HG03039 (cell line): ENCODE results near the gene IL17RB.

ENCODE experiments used
- ATAC-seq: cut with Tn5 transposase; IDR thresholded peaks from one replicate; pipeline ENCODE4 v1.9.1; 2021; ENCODE audit warnings: mild to moderate bottlenecking, moderate library complexity; ENCODE audit not compliant: unreplicated experiment

The IL17RB gene

DNA sequence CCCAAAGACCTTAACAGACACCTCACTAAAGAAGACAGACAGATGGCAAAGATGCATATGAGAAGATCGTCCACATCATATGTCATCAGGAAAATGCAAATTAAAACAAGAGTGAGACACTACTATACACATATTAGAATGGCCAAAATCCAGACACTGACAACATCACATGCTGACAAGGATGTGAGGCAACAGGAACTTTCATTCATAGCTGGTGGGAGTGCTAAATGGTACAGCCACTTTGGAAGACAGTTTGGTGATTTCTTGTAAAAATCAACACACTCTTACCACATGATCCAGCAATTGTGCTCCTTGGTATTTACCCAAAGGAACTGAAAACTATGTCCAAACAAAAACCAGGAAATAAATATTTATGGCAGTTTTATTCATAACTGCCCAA lies 17.8 kb upstream of the IL17RB start:
- ATAC-seq, result no peak

DNA sequence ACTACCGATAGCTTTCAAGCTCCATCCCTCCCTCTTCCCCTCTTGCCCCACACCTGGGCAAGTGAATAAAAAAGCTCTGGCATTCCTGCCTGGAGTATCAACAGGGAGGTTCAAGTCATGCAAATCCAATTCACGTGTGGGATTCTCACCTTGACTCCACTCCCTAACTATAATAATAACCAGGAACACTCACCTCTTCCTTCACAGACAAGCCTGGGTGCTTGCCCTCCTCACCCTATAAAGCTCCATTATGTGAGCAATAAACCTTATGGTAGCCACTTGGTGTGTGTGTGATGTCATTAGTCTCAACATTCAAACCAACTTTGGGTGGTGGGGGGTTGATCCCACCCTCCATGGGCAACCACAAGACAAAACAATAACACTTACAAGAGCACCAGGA lies 16.8 kb upstream of the IL17RB start:
- ATAC-seq, result no peak

DNA sequence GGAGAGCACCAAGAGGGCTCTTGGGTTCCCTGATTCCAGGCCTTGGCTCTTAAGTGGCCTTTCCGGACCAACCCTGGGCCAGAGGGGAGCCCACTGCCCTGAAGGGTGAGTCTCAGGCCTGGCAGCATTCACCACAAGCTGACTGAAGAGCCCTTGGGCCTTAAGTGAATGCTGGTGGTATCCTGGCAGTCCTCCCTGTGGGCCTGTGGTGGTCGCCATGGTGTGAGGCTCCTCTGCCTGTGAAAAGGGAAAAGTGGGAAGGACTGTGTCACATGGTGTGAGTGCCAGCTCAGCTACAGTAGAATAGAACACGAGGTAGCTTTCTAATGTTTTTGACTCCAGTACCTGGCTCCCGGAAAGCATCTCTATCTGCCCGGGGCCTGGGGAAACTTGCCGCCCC lies 15.4 kb upstream of the IL17RB start:
- ATAC-seq, result no peak

DNA sequence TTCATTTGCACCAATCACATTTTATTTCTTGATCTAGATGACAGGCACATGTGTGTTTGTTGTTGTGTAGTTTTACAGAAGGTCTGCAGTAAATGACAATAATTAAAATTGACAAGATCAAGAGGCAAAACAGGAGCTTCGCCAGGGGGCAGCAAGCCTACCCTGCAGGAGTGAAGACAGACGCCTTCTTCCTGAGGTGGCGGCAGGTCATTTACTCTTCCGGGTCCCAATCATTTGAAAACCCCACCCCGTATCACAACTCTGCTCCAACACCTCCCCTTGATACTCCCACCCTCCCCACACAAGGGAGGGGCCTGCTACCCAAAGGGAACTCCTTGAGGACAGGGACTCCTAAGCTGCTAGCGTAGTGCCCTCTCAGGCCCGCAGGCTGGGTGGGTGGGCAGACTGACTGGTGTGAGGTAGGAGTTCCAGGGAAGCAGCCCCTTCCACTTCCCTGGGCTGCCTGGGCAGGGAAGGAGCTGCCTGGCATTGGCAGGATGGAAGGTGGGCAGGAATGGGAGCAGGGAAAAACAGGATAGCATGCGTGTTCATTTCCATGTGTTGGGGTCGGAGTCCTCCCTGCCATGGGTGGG lies 13.2 kb upstream of the IL17RB start:
- no peak for ATAC-seq

DNA sequence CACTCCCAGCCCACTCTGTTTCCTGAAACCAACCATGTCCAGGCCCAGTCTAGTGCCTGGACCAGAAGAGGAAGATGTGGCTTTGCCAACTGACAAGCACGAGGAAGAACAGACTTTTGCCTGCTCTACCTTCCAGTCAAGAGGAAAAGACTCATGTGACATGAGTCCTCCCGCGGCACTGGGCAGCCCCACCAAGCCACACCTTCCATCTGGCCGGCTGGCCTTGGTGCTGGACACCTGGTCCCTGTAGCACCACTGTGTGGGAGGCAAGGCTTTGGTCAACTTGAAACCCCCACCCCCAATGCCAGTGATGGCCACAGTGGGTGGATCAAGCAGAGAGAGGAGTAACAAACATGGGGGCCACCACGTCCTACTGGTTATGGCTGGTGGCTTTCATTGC lies 12.7 kb upstream of the IL17RB start:
- ATAC-seq, result no peak

DNA sequence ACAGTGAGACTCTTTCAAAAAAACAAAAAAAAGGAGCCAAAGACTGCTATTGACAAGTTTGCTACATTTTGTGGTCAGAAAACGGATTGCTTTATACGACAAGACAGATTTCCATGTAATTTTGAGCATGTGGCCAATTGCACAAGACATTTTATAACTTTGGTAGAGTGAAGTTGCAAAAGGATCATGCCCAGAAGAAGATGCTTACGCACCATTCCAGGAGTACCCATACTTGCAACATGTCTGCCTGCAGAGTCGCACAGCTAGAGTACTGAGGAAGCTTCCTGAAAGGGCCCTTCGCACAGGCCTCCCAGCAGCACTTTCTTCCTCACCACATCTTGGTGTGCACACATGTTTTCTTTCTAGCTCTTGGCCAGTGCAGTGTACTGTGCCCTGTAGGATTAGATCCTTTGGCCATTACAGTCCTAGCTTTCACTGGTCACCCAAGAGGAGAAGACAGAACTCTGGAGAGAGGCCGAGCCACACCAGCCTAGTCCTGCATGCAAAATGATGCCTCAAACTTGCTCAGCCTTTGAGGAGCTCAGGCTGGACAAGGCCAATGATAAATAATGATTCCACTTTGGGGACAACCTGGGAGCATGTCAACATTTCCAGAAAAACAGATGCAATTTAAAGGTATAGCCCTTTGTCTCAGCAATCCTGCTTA lies 11.8 kb upstream of the IL17RB start:
- no peak for ATAC-seq

DNA sequence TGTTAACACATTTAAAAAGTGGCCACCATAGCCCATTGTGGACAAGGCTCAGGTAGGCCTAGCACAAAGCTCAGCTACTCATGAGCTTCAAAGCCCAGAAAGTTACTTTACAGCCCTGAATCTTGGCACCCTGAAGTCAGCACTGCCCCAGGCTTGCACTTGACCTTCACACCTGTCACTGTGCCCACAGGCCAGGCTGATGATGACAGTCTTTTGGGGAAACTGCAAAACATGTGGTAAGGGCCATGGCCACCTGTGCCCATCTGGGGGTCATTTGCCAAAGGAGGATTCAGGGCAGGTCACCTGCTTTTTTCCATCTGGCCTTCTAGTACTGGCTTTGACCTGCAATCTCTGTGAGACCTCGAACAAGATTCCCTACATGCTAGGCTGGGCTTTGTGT lies 11.1 kb upstream of the IL17RB start:
- ATAC-seq, result no peak

DNA sequence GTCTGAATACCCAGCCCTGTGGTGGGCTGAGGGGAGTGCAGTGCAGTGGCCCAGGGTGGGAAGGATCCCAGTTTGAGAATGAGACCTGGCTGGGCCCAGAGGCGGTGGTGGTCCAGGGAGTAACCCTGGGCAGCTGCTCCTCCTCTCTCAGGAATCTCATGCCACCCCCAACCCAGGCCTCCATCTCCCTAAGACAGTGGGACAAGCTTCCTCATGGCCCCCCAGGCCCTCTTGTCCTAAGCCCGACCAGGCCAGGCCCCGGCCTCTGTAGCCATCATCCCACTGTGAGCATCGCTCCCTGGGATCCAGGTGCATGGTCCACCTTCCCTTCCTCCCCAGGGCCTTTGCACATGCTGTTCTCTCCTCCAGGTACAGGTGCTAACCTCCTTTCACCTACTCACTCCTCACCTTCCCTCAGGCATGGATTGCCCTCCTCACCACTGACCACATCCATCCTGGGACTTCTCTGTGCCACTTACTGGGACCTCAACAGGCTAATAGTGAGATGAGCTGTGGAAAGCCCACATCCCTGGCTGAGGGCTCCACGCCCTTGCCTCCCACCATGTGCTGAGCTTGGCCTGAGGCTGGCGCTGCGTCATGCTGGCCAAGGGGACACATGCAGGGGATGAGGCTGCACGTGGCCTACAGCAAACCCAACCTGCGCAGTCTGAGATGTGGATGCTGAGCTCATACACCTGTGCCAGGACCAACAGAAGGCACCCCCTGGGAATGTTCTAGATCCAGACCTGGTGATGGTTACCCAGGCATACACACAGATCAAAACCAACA lies 10.1 kb upstream of the IL17RB start:
- no peak for ATAC-seq

DNA sequence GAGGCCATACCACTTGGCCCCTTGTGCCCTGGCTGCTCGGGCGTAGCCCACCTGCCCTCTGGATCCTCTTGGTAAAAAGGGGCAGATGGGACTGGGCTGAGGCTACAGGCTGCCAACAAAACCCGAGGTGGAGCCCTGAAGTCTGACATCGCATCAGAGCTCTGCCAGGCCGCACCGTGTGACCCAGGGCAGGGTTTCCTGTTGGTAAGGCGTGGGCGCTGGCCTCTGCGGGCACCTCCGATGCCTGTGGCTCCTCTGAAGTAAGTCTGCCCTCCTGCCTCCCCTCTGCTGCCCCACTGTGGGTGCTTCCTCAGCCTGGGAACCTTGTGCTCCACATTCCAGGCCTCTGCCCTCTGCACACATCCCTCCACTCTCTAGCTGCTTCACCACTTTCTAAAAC lies 9.0 kb upstream of the IL17RB start:
- ATAC-seq, result no peak

DNA sequence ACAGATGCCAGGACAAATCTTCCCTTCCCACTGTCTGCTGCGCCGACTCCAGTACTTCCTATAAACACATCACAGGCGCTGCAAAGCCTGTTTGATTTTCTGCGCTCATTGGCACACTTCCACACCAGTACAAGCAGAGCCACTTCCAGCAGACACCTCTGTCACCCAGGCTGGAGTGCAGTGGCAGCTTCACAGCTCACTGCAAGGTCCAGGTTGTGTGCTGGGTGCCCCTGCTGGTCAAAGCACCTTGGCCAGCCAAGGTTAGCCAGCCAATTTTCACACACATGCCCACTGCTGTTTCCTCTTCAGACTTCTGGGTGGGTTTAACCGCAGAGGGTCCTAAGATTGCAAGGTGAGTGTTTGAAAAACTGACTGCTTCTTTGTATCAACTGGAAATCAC lies 5.1 kb upstream of the IL17RB start:
- no peak for ATAC-seq

DNA sequence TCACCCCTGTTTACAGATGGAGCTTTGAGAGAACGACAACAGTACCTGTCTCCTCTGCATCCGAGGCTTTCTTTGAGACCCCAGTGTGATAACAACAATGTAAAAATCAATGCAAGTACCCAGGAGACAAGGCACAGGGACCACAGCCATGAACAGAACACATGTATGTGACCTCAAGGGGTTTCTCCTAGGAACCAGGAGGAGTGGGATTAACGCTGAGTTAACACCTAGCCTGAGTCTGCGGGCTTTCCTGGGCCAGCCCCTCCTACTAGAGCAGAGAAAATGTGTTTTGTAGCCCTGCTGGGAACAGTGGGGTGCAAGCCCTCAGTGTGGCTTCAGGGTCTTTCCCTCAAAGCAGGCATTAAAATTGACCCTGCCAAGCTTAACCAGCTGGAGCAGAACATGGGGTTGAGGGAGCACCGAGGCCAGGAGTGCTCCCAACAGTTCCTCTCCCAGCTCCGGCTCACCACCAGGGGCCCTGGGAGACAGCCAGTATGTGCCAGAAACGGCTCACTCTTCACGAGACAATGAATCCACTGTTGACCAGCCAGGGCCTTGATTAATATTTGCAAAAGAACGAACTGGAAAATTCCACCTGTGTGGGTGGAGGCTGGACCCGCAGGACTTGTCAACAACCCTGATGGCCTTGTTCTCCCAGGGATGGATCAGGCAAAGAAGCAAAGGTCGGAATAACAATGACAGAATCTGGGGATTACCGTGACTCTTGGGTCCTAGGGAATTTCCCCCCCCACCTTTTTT lies 3.8 kb upstream of the IL17RB start:
- no peak for ATAC-seq

DNA sequence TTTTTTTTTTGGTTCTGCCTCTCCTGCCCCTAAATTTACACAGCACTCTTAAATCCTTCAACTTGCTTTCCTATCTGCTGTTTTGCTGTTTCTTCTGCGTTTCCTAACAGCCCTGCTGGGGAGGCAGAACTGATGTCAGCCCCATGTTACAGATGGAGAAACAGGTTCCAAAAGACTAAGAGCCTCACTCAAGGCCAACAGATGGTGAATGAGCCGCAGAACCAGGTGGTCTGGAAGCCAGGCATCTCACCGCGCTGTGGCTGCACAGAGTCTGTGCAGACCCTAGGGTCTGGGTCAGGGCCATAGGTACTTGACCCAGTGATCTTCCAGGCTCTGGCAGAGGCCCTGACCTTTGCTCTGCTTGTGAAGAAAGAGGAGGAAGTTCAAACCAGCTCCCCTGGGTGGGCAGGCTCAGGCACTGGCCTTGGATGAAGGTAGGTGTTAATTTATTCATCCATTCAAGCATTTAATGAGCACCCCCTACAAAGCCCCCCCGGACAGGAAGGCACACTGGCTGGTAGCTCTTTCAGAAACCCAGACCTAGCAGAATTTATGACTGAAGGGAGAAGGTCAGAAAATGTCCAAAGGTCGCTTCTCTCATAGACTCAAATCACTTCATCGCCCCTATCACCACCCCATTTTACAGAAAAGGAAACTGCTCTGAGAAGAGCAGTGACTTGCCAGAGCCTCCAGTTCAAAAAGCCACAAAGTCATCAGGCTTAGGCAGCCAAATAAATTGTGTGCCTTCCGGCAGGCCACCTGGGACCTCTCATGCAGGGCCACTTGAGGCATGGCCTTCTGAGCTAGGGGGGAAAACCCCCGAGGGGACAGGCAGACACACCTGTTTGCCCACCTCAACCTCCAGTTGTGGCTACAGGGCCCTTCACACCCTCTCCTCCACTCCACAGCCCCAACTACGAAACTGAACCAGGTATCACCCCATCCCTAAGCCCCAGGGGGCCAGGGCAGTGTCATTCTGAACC lies 2.9 kb upstream of the IL17RB start:
- ATAC-seq, result no peak

DNA sequence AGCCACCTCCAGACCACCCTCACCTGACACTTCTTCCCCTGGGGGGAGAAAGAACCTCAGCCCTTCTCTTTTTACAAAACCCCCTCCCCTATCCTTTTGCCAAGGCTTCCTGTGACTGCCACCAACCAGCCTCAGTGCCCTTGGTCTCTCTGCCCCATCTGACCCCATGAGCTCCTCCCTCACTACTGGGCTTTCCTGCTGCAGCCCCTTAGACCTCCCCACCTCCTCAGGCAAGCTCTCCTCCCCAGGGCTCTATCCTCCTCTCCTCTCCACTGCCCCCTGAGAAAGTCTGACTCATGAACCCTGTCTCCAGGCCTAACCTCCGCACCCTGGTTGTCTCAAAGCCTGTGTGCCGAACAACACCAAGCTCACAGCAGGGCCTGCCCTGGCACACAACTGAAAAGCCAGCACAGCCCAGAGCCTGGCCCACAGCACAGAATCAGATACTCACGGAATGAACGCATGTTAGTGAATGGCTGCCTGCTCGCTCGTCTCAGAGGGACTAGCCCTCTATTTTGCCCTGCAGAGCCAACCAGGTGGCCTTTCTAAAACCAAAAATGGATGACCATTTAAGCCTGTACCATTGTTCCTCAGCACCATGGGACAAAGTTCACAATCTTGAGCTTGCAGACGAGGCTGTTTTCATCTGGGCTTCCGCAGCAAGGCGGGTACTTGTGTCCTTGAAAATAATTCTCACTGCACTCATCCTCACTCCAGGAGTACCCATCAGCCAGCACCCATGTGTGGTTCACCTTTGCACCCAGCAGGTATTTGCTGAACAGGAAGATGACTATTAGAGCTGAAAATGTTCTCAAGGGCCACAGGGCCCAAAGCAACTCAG lies 1.9 kb upstream of the IL17RB start:
- no peak for ATAC-seq

DNA sequence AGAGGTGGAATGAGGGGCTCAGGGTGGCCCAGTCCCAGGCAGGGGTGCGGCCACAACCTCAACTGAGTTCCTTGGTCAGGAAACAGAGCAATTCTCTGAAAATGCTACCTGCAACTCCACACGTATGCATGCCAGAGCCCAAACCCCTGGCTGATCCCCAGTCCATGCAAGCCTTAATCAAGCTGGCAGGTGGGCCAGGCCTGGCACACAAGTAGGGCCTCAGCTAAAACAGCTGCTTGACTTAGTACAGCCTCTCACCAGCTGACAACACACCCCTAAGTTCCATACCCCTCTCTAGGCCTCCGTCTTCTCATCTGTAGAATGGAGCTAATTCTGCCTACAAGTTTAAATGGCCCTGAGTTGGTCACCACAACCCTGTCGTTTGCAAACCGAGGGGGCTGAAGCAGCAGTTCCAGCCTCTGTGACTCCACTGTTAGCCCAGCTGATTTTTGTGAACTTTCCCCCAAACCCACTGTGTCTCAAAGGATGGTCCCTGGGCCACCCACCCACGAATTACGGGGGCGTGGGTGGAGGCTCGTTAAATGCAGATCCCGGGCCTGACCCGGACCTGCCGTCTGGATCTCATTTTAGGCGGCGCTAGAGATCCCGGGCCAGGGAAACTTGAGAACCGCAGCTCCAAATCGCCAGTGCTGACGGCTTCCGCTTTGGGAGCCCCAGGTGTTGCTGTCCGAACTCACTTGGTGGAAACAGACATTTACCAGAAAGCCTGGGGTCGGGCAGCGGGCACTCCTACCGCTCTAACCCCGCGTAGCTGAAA lies 1.1 kb upstream of the IL17RB start:
- no peak for ATAC-seq

DNA sequence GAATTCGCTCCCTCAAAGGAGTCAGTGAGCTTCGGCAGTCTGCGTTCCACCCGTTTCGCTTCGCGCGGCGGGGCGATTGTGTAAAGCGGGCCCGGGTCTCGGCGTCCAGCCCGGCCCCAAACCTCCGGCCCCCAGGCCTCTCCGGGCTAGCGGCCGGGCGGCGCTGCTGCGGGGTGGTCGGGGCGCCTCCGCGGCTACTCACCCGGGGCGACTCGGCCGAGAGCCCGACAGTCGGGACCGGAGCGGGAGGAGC lies 561 bp upstream of the IL17RB start:
- ATAC-seq, result no peak

DNA sequence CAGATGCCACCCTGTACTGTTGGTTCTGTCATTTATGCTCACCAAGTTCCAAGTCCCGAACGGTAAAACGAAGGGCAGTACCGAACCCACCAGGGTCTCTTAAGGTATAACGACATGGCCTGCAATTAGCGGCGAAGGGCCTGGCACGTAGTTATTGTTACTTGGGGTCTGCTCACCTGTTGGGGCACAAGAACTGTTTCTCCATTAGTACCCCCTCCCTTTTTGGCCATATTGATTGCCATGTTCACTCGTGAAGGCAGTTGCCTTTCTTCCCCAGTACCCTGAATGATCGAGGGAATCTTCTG lies 435 bp downstream of the IL17RB start:
- ATAC-seq, result no peak

DNA sequence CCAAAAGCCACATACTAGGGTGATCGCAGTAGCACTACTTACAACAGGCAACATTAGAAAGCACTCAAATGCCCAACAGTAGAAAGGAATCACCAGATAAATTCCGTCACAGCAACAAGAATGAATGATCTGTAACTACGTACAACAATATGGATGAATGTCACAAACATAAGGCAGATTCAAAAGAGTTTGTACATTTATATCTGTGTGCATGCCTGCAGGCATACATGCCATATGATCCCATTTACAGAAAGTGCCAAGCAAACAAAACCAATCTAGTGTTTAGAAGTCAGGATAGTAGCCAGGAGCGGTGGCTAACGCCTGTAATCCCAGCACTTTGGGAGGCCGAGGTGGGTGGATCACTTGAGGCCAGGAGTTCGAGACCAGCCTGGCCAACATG lies 3.5 kb downstream of the IL17RB start:
- ATAC-seq, result no peak

DNA sequence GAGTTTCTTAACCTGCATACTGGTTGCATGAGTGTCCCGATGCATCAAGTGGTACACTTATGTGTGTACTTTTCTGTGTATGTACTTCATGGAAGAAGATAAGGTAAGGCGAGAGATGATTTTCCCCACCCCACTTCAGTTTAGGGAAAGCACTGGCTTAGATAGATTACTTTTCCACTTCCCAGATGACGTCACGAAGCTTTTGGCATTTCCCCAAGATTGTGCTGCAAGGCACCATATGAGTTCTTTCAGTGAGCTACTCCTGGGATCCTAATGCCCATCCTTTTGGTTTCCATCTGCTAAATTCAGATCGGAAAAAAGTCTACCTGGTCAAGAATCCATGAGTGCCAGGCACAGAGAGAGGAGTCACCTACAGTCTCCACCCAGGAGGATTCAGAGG lies 4.5 kb downstream of the IL17RB start:
- no peak for ATAC-seq

DNA sequence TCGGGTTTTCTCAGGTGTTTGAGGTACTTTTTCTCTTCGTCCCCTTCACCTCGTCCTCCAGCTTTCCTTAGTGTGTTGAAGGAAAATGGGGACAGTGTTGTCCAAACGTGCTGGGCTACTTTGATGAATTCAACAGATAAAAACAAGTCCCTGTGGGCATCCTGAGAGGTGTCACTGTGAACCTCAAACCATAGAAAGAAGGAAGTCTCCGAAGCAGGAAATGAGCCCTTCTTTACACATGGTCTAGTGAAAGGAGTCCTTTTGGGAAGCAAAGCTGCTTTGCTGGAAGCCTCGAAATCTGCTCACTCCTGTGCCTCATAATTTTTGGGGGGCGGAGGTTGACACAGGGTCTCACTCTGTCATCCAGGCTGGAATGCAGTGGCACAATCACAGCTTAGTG lies 10.6 kb downstream of the IL17RB start:
- ATAC-seq, result no peak
